ENCODE measurements around the gene NTPCR. TPM values are rescaled to one million over a fixed set of nuclear protein-coding genes. Genes with fewer than 3 reads are reported as not detected.

NTPCR gene
- total RNA-seq, 1 donor from 2014 or later, result 11.0 TPM

- no peak overlapping the region for H3K9ac ChIP-seq (ENCODE audit: low read depth in 1 of 3, low read length in 3 of 3)
- no peaks in the 10 kb centered on the region for H3K27me3 ChIP-seq (ENCODE audit: control insufficient read depth in 3 of 3, insufficient read depth in 3 of 3, low read length in 3 of 3)
- H3K27ac ChIP-seq (ENCODE audit: low read depth, low read length), result no peak overlapping the region
- peaks cover 5 to 8% (median 5%) of the 10 kb centered on the region in 3 donors for H3K4me1 ChIP-seq (ENCODE audit: control insufficient read depth in 3 of 3, insufficient read depth in 3 of 3, low read length in 3 of 3)
- no peaks in the 10 kb centered on the region for H3K9me3 ChIP-seq (ENCODE audit: control insufficient read depth in 3 of 3, low read length in 3 of 3)
- no peak overlapping the region for H3K4me3 ChIP-seq (ENCODE audit: low read length in 3 of 3)
- no peaks in the 10 kb centered on the region for H3K36me3 ChIP-seq (ENCODE audit: control insufficient read depth in 3 of 3, insufficient read depth in 3 of 3, low read length in 3 of 3)
Measured at GRCh38 chr1:233019778-233020325, 69.4 kb downstream of the NTPCR start.

DNA sequence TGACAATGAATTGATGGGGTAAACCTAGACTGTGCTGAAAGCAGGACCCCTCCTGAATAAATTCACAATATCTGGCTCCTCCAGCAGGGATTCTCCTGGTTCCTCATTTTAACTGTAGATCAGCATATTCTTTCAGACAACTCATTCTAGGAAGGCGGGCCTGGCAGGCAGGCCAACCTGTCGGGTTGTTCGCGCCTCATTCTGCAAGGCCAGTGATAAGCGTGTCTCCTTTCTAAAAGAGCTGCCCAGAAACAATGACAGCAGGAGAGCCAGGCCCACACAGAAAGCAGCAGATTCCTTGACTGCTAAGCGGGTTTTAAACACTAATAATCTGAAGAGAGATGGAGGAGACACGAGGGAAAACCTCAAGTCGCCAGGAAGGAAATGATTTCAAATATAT is 70.0 kb downstream of the NTPCR start:
- Histone ChIP-seq H3K4me3 (ENCODE audit: low read length in 3 of 3) (no peak overlapping the region), H3K4me1 (ENCODE audit: control insufficient read depth in 3 of 3, insufficient read depth in 3 of 3, low read length in 3 of 3) (peaks cover 5 to 8% (median 5%) of the 10 kb centered on the region in 3 donors), H3K9me3 (ENCODE audit: control insufficient read depth in 3 of 3, low read length in 3 of 3) (no peaks in the 10 kb centered on the region), H3K27me3 (ENCODE audit: control insufficient read depth in 3 of 3, insufficient read depth in 3 of 3, low read length in 3 of 3) (no peaks in the 10 kb centered on the region), H3K27ac (ENCODE audit: low read depth, low read length) (no peak overlapping the region), H3K9ac (ENCODE audit: low read depth in 1 of 3, low read length in 3 of 3) (no peak overlapping the region), H3K36me3 (ENCODE audit: control insufficient read depth in 3 of 3, insufficient read depth in 3 of 3, low read length in 3 of 3) (no peaks in the 10 kb centered on the region)

DNA sequence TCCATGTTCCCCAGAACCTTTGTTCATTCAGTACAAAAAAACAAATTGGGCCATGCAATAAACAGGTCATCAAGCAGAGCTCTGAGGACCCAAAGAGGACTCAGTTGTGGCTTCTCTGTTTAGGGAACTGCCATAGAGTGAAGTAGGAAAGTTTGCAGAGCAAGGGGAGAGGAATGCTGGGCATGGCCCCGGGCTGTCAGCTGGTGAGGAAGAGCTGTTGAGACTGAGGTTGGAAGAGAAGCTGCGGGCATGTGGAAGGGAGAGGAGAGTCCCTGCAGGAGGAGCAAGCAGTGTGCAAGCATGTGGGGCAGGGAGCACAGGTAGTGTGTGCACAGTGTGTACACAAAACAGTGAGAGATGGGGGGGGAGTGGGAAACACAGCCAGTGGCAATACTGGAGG is 71.8 kb downstream of the NTPCR start:
- Histone ChIP-seq H3K4me1 (ENCODE audit: control insufficient read depth in 3 of 3, insufficient read depth in 3 of 3, low read length in 3 of 3) (peaks cover 5 to 8% (median 5%) of the 10 kb centered on the region in 3 donors), H3K27me3 (ENCODE audit: control insufficient read depth in 3 of 3, insufficient read depth in 3 of 3, low read length in 3 of 3) (no peaks in the 10 kb centered on the region), H3K4me3 (ENCODE audit: low read length in 3 of 3) (no peak overlapping the region), H3K9ac (ENCODE audit: low read depth in 1 of 3, low read length in 3 of 3) (no peak overlapping the region), H3K9me3 (ENCODE audit: control insufficient read depth in 3 of 3, low read length in 3 of 3) (no peaks in the 10 kb centered on the region), H3K36me3 (ENCODE audit: control insufficient read depth in 3 of 3, insufficient read depth in 3 of 3, low read length in 3 of 3) (no peaks in the 10 kb centered on the region), H3K27ac (ENCODE audit: low read depth, low read length) (no peak overlapping the region)

DNA sequence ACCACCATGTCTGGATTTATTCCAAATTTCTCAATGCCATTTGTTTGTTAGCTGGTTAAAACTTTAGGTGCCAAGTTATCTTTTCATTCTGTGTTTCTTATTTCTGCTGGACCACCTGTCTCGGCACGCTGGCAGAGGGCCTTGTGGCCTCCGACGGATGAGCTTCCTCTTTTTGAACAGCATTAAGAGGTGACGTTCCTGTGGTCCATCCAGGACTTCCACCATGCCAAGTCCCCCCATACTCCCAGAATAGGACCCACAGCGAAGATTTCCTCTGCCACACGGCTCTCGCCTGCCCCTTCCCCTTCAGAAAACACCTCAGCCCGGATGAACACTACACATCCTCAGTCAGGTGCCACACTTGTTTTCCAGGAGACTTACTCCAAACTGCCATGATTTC is 73.8 kb downstream of the NTPCR start:
- Histone ChIP-seq H3K9me3 (ENCODE audit: control insufficient read depth in 3 of 3, low read length in 3 of 3) (no peaks in the 10 kb centered on the region), H3K36me3 (ENCODE audit: control insufficient read depth in 3 of 3, insufficient read depth in 3 of 3, low read length in 3 of 3) (no peaks in the 10 kb centered on the region), H3K4me1 (ENCODE audit: control insufficient read depth in 3 of 3, insufficient read depth in 3 of 3, low read length in 3 of 3) (peaks cover 4 to 5% (median 5%) of the 10 kb centered on the region in 3 donors), H3K27ac (ENCODE audit: low read depth, low read length) (no peak overlapping the region), H3K4me3 (ENCODE audit: low read length in 3 of 3) (no peak overlapping the region), H3K27me3 (ENCODE audit: control insufficient read depth in 3 of 3, insufficient read depth in 3 of 3, low read length in 3 of 3) (no peaks in the 10 kb centered on the region), H3K9ac (ENCODE audit: low read depth in 1 of 3, low read length in 3 of 3) (no peak overlapping the region)

DNA sequence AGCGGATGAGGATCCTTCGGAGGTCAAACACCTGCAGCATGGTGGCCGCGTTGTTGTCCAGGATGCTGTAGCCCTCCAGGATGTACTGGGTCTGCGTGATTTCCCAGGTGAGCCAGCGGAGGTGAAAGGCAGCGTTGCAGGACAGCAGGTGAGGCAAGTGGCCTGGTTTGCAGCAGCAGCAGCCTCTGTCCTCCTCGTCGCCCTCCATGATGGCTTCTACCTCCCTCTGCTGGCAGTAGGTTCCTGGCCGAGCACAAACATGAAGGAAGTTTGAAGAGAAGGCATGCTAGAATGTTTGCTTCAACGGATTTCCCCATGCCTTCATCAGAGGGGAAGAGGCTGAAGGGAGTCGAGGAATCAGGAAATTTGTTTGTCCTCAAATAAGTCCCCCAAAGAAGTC is 74.7 kb downstream of the NTPCR start:
- no peak overlapping the region for H3K4me3 ChIP-seq (ENCODE audit: low read length in 3 of 3)
- peaks cover 0 to 4% (median 3%) of the 10 kb centered on the region in 3 donors for H3K4me1 ChIP-seq (ENCODE audit: control insufficient read depth in 3 of 3, insufficient read depth in 3 of 3, low read length in 3 of 3)

GRCh38 chr1:233025567-233025966 is 75.2 kb downstream of the NTPCR start:
- Histone ChIP-seq H3K4me1 (ENCODE audit: control insufficient read depth in 3 of 3, insufficient read depth in 3 of 3, low read length in 3 of 3) (peaks cover 0 to 2% (median 0%) of the 10 kb centered on the region in 3 donors), H3K4me3 (ENCODE audit: low read length in 3 of 3) (no peak overlapping the region), H3K27me3 (ENCODE audit: control insufficient read depth in 3 of 3, insufficient read depth in 3 of 3, low read length in 3 of 3) (no peaks in the 10 kb centered on the region)

More for the DNA sequence above, 74.7 kb downstream of the NTPCR start:
- no peak overlapping the region for H3K27ac ChIP-seq (ENCODE audit: low read depth, low read length)
- no peaks in the 10 kb centered on the region for H3K9me3 ChIP-seq (ENCODE audit: control insufficient read depth in 3 of 3, low read length in 3 of 3)
- no peaks in the 10 kb centered on the region for H3K36me3 ChIP-seq (ENCODE audit: control insufficient read depth in 3 of 3, insufficient read depth in 3 of 3, low read length in 3 of 3)
- no peaks in the 10 kb centered on the region for H3K27me3 ChIP-seq (ENCODE audit: control insufficient read depth in 3 of 3, insufficient read depth in 3 of 3, low read length in 3 of 3)
- no peak overlapping the region for H3K9ac ChIP-seq (ENCODE audit: low read depth in 1 of 3, low read length in 3 of 3)

DNA sequence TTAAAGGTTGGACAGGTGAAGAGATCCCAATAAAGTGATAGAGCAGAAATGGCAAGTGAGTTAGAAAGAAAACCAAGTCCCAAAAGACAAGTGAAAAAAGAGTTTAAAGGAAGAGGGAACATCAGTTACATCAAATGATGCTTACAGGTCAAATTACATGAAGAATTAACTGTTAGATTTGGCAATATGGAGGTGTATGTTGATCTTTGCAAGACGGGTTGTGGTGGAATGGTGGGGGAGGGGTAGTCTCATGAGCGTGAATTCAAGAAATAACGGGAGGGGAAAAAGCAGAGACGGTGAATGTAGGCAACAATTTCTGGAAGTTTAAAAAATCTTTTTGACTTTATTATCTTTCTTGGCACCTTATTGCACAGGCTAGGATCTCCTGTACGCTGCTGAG is 76.6 kb downstream of the NTPCR start:
- Histone ChIP-seq H3K4me3 (ENCODE audit: low read length in 3 of 3) (no peak overlapping the region), H3K27me3 (ENCODE audit: control insufficient read depth in 3 of 3, insufficient read depth in 3 of 3, low read length in 3 of 3) (no peaks in the 10 kb centered on the region), H3K36me3 (ENCODE audit: control insufficient read depth in 3 of 3, insufficient read depth in 3 of 3, low read length in 3 of 3) (no peaks in the 10 kb centered on the region), H3K4me1 (ENCODE audit: control insufficient read depth in 3 of 3, insufficient read depth in 3 of 3, low read length in 3 of 3) (no peaks in the 10 kb centered on the region), H3K9me3 (ENCODE audit: control insufficient read depth in 3 of 3, low read length in 3 of 3) (no peaks in the 10 kb centered on the region), H3K27ac (ENCODE audit: low read depth, low read length) (no peak overlapping the region), H3K9ac (ENCODE audit: low read depth in 1 of 3, low read length in 3 of 3) (no peak overlapping the region)

More at GRCh38 chr1:233025567-233025966, 75.2 kb downstream of the NTPCR start:
- no peaks in the 10 kb centered on the region for H3K9me3 ChIP-seq (ENCODE audit: control insufficient read depth in 3 of 3, low read length in 3 of 3)
- no peak overlapping the region for H3K9ac ChIP-seq (ENCODE audit: low read depth in 1 of 3, low read length in 3 of 3)
- H3K36me3 ChIP-seq (ENCODE audit: control insufficient read depth in 3 of 3, insufficient read depth in 3 of 3, low read length in 3 of 3), result no peaks in the 10 kb centered on the region
- no peak overlapping the region for H3K27ac ChIP-seq (ENCODE audit: low read depth, low read length)

DNA sequence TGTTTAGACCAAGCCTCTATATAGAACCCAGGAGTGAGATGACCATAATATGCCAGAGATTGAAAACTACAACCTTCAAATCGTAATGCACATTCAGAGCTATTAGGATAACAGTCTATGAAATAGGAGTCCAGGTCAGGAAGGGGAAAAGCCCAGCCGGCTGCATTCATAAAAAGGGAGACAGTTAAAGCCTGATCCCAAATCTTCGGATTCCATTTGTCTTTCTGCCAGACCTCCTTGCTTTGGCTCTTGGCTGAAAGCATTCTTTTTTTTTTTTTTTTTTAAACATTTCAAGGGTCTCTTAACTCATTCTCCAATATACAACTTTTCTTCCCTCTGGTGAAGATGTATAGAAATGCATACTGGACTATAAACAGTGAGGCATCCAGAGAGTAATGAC is 81.1 kb downstream of the NTPCR start:
- Histone ChIP-seq H3K27me3 (ENCODE audit: control insufficient read depth in 3 of 3, insufficient read depth in 3 of 3, low read length in 3 of 3) (no peaks in the 10 kb centered on the region), H3K9me3 (ENCODE audit: control insufficient read depth in 3 of 3, low read length in 3 of 3) (no peaks in the 10 kb centered on the region), H3K4me3 (ENCODE audit: low read length in 3 of 3) (no peak overlapping the region), H3K36me3 (ENCODE audit: control insufficient read depth in 3 of 3, insufficient read depth in 3 of 3, low read length in 3 of 3) (no peaks in the 10 kb centered on the region), H3K27ac (ENCODE audit: low read depth, low read length) (no peak overlapping the region), H3K4me1 (ENCODE audit: control insufficient read depth in 3 of 3, insufficient read depth in 3 of 3, low read length in 3 of 3) (peaks cover 0 to 4% (median 0%) of the 10 kb centered on the region in 3 donors), H3K9ac (ENCODE audit: low read depth in 1 of 3, low read length in 3 of 3) (no peak overlapping the region)

DNA sequence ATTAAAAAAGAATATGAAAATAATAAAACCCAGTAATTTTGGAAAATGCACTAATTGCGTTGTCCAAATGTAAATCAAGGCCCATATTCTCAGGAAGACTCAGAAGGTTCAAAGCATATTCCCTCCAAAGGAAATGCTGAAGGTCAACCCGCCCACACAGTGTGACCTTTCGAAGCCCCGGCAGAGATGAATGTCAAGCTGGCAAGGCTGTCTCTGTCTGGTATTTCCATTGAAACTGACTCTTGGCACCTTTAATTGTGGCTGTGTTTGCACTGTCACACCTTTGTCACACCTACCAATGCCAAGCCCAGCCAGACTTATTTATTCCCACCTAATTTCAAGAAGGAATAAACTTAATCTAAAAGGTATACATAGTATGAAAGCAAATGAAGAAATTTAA is 82.5 kb downstream of the NTPCR start:
- Histone ChIP-seq H3K9me3 (ENCODE audit: control insufficient read depth in 3 of 3, low read length in 3 of 3) (no peaks in the 10 kb centered on the region), H3K9ac (ENCODE audit: low read depth in 1 of 3, low read length in 3 of 3) (no peak overlapping the region), H3K27ac (ENCODE audit: low read depth, low read length) (no peak overlapping the region), H3K4me3 (ENCODE audit: low read length in 3 of 3) (no peak overlapping the region), H3K36me3 (ENCODE audit: control insufficient read depth in 3 of 3, insufficient read depth in 3 of 3, low read length in 3 of 3) (no peaks in the 10 kb centered on the region), H3K4me1 (ENCODE audit: control insufficient read depth in 3 of 3, insufficient read depth in 3 of 3, low read length in 3 of 3) (peaks cover 0 to 4% (median 0%) of the 10 kb centered on the region in 3 donors), H3K27me3 (ENCODE audit: control insufficient read depth in 3 of 3, insufficient read depth in 3 of 3, low read length in 3 of 3) (no peaks in the 10 kb centered on the region)

DNA sequence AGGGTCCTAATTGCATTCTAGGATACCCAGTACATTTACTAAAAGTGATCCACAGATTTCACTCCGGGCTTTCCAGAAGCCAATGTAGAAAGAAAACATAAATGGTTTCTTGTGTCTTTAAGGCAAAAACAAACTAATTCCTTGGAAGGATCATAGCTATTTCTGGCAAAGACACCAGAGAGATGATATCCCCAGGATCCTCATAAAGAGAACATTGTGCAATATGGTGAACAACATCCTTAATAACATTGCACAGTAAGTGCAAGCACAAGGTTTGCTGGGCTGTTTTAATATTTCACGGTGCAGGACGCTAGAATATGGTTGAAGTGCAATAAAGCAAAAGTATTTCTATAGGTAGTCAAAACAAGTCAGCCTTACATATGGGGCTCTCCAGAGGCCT is 83.0 kb downstream of the NTPCR start:
- Histone ChIP-seq H3K9me3 (ENCODE audit: control insufficient read depth in 3 of 3, low read length in 3 of 3) (no peaks in the 10 kb centered on the region), H3K9ac (ENCODE audit: low read depth in 1 of 3, low read length in 3 of 3) (no peak overlapping the region), H3K4me1 (ENCODE audit: control insufficient read depth in 3 of 3, insufficient read depth in 3 of 3, low read length in 3 of 3) (peaks cover 0 to 4% (median 0%) of the 10 kb centered on the region in 3 donors), H3K27ac (ENCODE audit: low read depth, low read length) (no peak overlapping the region), H3K36me3 (ENCODE audit: control insufficient read depth in 3 of 3, insufficient read depth in 3 of 3, low read length in 3 of 3) (no peaks in the 10 kb centered on the region), H3K4me3 (ENCODE audit: low read length in 3 of 3) (no peak overlapping the region), H3K27me3 (ENCODE audit: control insufficient read depth in 3 of 3, insufficient read depth in 3 of 3, low read length in 3 of 3) (no peaks in the 10 kb centered on the region)
